ENCODE data around the gene ZNF407.

Gene ZNF407

GRCh38 chr18:74683573-74683972 lies 85.9 kb downstream of the ZNF407 start:
- no peaks in the 10 kb centered on the region for H3K4me1 ChIP-seq (ENCODE audit: insufficient read depth, low read length)
- no peaks in the 10 kb centered on the region for H3K36me3 ChIP-seq (ENCODE audit: insufficient read depth, low read length)
- no peak overlapping the region for H3K9ac ChIP-seq (ENCODE audit: low read depth, low read length)
- no peaks in the 10 kb centered on the region for H3K9me3 ChIP-seq (ENCODE audit: control insufficient read depth, insufficient read depth, low read length)

- no peak overlapping the region for H3K9ac ChIP-seq (ENCODE audit: low read depth, low read length)
- no peaks in the 10 kb centered on the region for H3K9me3 ChIP-seq (ENCODE audit: control insufficient read depth, insufficient read depth, low read length)
- no peaks in the 10 kb centered on the region for H3K4me1 ChIP-seq (ENCODE audit: insufficient read depth, low read length)
- H3K36me3 ChIP-seq (ENCODE audit: insufficient read depth, low read length): no peaks in the 10 kb centered on the region
Measured at GRCh38 chr18:74689251-74689650, 91.6 kb downstream of the ZNF407 start.

- H3K4me1 ChIP-seq (ENCODE audit: insufficient read depth, low read length): no peaks in the 10 kb centered on the region
- H3K9me3 ChIP-seq (ENCODE audit: control insufficient read depth, insufficient read depth, low read length): no peaks in the 10 kb centered on the region
- no peak overlapping the region for H3K9ac ChIP-seq (ENCODE audit: low read depth, low read length)
- no peaks in the 10 kb centered on the region for H3K36me3 ChIP-seq (ENCODE audit: insufficient read depth, low read length)
Measured at GRCh38 chr18:74692367-74693013, 94.8 kb downstream of the ZNF407 start.

GRCh38 chr18:74694436-74694835 lies 96.8 kb downstream of the ZNF407 start:
- Histone ChIP-seq H3K36me3 (ENCODE audit: insufficient read depth, low read length) (no peaks in the 10 kb centered on the region), H3K9me3 (ENCODE audit: control insufficient read depth, insufficient read depth, low read length) (no peaks in the 10 kb centered on the region), H3K9ac (ENCODE audit: low read depth, low read length) (no peak overlapping the region), H3K4me1 (ENCODE audit: insufficient read depth, low read length) (no peaks in the 10 kb centered on the region)

GRCh38 chr18:74695170-74695569 lies 97.5 kb downstream of the ZNF407 start:
- Histone ChIP-seq H3K9me3 (ENCODE audit: control insufficient read depth, insufficient read depth, low read length) (no peaks in the 10 kb centered on the region), H3K9ac (ENCODE audit: low read depth, low read length) (no peak overlapping the region), H3K4me1 (ENCODE audit: insufficient read depth, low read length) (no peaks in the 10 kb centered on the region), H3K36me3 (ENCODE audit: insufficient read depth, low read length) (no peaks in the 10 kb centered on the region)

- H3K9ac ChIP-seq (ENCODE audit: low read depth, low read length): no peak overlapping the region
- no peaks in the 10 kb centered on the region for H3K36me3 ChIP-seq (ENCODE audit: insufficient read depth, low read length)
- no peaks in the 10 kb centered on the region for H3K4me1 ChIP-seq (ENCODE audit: insufficient read depth, low read length)
- H3K9me3 ChIP-seq (ENCODE audit: control insufficient read depth, insufficient read depth, low read length): no peaks in the 10 kb centered on the region
Measured at GRCh38 chr18:74698881-74699280, 101.2 kb downstream of the ZNF407 start.

- H3K4me1 ChIP-seq (ENCODE audit: insufficient read depth, low read length): no peaks in the 10 kb centered on the region
- H3K36me3 ChIP-seq (ENCODE audit: insufficient read depth, low read length): no peaks in the 10 kb centered on the region
- H3K9ac ChIP-seq (ENCODE audit: low read depth, low read length): no peak overlapping the region
- no peaks in the 10 kb centered on the region for H3K9me3 ChIP-seq (ENCODE audit: control insufficient read depth, insufficient read depth, low read length)
Measured at GRCh38 chr18:74699455-74699854, 101.8 kb downstream of the ZNF407 start.

- Histone ChIP-seq H3K9ac (ENCODE audit: low read depth, low read length) (no peak overlapping the region), H3K4me1 (ENCODE audit: insufficient read depth, low read length) (peaks cover 6% of the 10 kb centered on the region; the same call in 1 of the 2 replicates), H3K36me3 (ENCODE audit: insufficient read depth, low read length) (no peaks in the 10 kb centered on the region), H3K9me3 (ENCODE audit: control insufficient read depth, insufficient read depth, low read length) (no peaks in the 10 kb centered on the region)
Measured at GRCh38 chr18:74702950-74703349, 105.3 kb downstream of the ZNF407 start.

GRCh38 chr18:74708169-74708568 lies 110.5 kb downstream of the ZNF407 start:
- Histone ChIP-seq H3K4me1 (ENCODE audit: insufficient read depth, low read length) (peaks cover 6% of the 10 kb centered on the region; the same call in 1 of the 2 replicates), H3K36me3 (ENCODE audit: insufficient read depth, low read length) (no peaks in the 10 kb centered on the region), H3K9me3 (ENCODE audit: control insufficient read depth, insufficient read depth, low read length) (no peaks in the 10 kb centered on the region), H3K9ac (ENCODE audit: low read depth, low read length) (no peak overlapping the region)

GRCh38 chr18:74709452-74709851 lies 111.8 kb downstream of the ZNF407 start:
- Histone ChIP-seq H3K36me3 (ENCODE audit: insufficient read depth, low read length) (no peaks in the 10 kb centered on the region), H3K4me1 (ENCODE audit: insufficient read depth, low read length) (peaks cover 6% of the 10 kb centered on the region; the same call in 1 of the 2 replicates), H3K9me3 (ENCODE audit: control insufficient read depth, insufficient read depth, low read length) (no peaks in the 10 kb centered on the region), H3K9ac (ENCODE audit: low read depth, low read length) (no peak overlapping the region)

GRCh38 chr18:74714120-74714519 lies 116.5 kb downstream of the ZNF407 start:
- H3K9me3 ChIP-seq (ENCODE audit: control insufficient read depth, insufficient read depth, low read length): no peaks in the 10 kb centered on the region
- H3K9ac ChIP-seq (ENCODE audit: low read depth, low read length): no peak overlapping the region
- H3K4me1 ChIP-seq (ENCODE audit: insufficient read depth, low read length): no peaks in the 10 kb centered on the region
- H3K36me3 ChIP-seq (ENCODE audit: insufficient read depth, low read length): no peaks in the 10 kb centered on the region

- Histone ChIP-seq H3K4me1 (ENCODE audit: insufficient read depth, low read length) (no peaks in the 10 kb centered on the region), H3K9me3 (ENCODE audit: control insufficient read depth, insufficient read depth, low read length) (no peaks in the 10 kb centered on the region), H3K36me3 (ENCODE audit: insufficient read depth, low read length) (no peaks in the 10 kb centered on the region), H3K9ac (ENCODE audit: low read depth, low read length) (no peak overlapping the region)
Measured at GRCh38 chr18:74714791-74715190, 117.1 kb downstream of the ZNF407 start.

GRCh38 chr18:74715306-74715705 lies 117.6 kb downstream of the ZNF407 start:
- no peak overlapping the region for H3K9ac ChIP-seq (ENCODE audit: low read depth, low read length)
- H3K9me3 ChIP-seq (ENCODE audit: control insufficient read depth, insufficient read depth, low read length): no peaks in the 10 kb centered on the region
- no peaks in the 10 kb centered on the region for H3K4me1 ChIP-seq (ENCODE audit: insufficient read depth, low read length)
- H3K36me3 ChIP-seq (ENCODE audit: insufficient read depth, low read length): no peaks in the 10 kb centered on the region

GRCh38 chr18:74715865-74716712 lies 118.4 kb downstream of the ZNF407 start:
- Histone ChIP-seq H3K9me3 (ENCODE audit: control insufficient read depth, insufficient read depth, low read length) (no peaks in the 10 kb centered on the region), H3K4me1 (ENCODE audit: insufficient read depth, low read length) (no peaks in the 10 kb centered on the region), H3K9ac (ENCODE audit: low read depth, low read length) (no peak overlapping the region), H3K36me3 (ENCODE audit: insufficient read depth, low read length) (no peaks in the 10 kb centered on the region)

- Histone ChIP-seq H3K4me1 (ENCODE audit: insufficient read depth, low read length) (no peaks in the 10 kb centered on the region), H3K36me3 (ENCODE audit: insufficient read depth, low read length) (no peaks in the 10 kb centered on the region), H3K9ac (ENCODE audit: low read depth, low read length) (no peak overlapping the region), H3K9me3 (ENCODE audit: control insufficient read depth, insufficient read depth, low read length) (no peaks in the 10 kb centered on the region)
Measured at GRCh38 chr18:74718312-74718711, 120.6 kb downstream of the ZNF407 start.
